ENCODE results near the gene CFTR. TPM values are rescaled to one million over a fixed set of nuclear protein-coding genes. Genes with fewer than 3 reads are reported as not detected.

CFTR gene
- total and polyA plus RNA-seq, 2 of the 4 experiments (the other 2 are of a cell fraction) = 0.18 to 0.21 TPM

DNA sequence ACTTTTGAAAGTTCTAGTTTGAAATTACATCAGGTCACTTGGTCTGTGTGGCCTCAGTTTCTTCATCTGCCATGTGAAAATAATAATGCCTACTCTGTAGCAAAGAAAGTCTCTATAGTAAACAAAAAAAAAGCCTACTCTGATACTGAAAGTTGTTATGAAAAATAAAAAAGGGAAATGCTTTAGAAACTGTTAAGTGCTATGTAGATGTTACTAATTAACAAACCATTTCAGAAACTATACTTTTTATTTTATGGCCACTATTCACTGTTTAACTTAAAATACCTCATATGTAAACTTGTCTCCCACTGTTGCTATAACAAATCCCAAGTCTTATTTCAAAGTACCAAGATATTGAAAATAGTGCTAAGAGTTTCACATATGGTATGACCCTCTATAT is 50.6 kb downstream of the CFTR start:
- dilution Hi-C loops (cut with HindIII; ENCODE audit: low sequenced_read_pairs, unreplicated experiment) = no loop called here
- Histone ChIP-seq H3K23ac (ENCODE audit: low read depth, low read length) (no peak overlapping the region), H3K4me2 (ENCODE audit: low read depth, low read length) (no peak overlapping the region), H3K27ac (ENCODE audit: insufficient read depth, low read length) (no peak overlapping the region), H3K9ac (ENCODE audit: low read depth, low read length) (no peak overlapping the region), H3K18ac (ENCODE audit: low read depth, low read length) (no peak overlapping the region), H2BK120ac (ENCODE audit: low read depth, low read length) (no peak overlapping the region), H2AK5ac (ENCODE audit: low read depth, low read length) (no peak overlapping the region), H4K8ac (ENCODE audit: low read depth in 2 of 2, low read length in 2 of 2) (no peak overlapping the region), H4K20me1 (ENCODE audit: insufficient read depth, low read length) (no peaks in the 10 kb centered on the region), H2AFZ (replicated peaks; ENCODE audit: low read length, poor library complexity) (no peak overlapping the region), H3K4ac (ENCODE audit: low read depth, low read length) (no peak overlapping the region), H3K9me3 (ENCODE audit: control insufficient read depth, insufficient read depth, low read length) (no peaks in the 10 kb centered on the region), H4K5ac (ENCODE audit: low read depth, low read length) (no peak overlapping the region), H3K36me3 (ENCODE audit: control insufficient read depth, insufficient read depth, low read length) (no peaks in the 10 kb centered on the region), H3K79me1 (ENCODE audit: low read depth in 1 of 2, low read length in 2 of 2) (no peaks in the 10 kb centered on the region), H3K56ac (ENCODE audit: extremely low read depth, insufficient read depth, low read length) (no peak overlapping the region), H3K4me3 (ENCODE audit: insufficient read depth, low read depth, low read length) (no peak overlapping the region), H3K4me1 (ENCODE audit: control insufficient read depth, insufficient read depth, low read length) (peaks cover 5% of the 10 kb centered on the region; the same call in 1 of the 2 replicates), H3K14ac (replicated peaks; ENCODE audit: low read depth, low read length) (no peak overlapping the region), H2BK15ac (ENCODE audit: low read depth, low read length) (no peak overlapping the region), H2AK9ac (replicated peaks; ENCODE audit: low read depth, low read length, poor library complexity) (no peak overlapping the region), H2BK20ac (ENCODE audit: low read depth, low read length) (no peak overlapping the region), H3K9me1 (ENCODE audit: insufficient read depth, low read length) (no peaks in the 10 kb centered on the region), H4K91ac (ENCODE audit: insufficient read depth, low read depth, low read length) (no peak overlapping the region), H3K27me3 (ENCODE audit: control insufficient read depth, insufficient read depth, low read length) (no peaks in the 10 kb centered on the region), H2BK5ac (ENCODE audit: low read depth, low read length, poor library complexity, severe bottlenecking) (no peak overlapping the region)
- CTCF ChIA-PET = interaction anchor here (0.5 kb wide), 1 partner anchor 625 kb away, joined by 5 read pairs; no protein-coding TSS in a partner anchor
- ATAC-seq (ENCODE audit: low read depth) (peak; percentile 27; the same call in 1 of the 2 replicates), DNase-seq (peak; percentile 13)
- TF ChIP-seq SMC3 (IDR thresholded peaks at IDR 0.05; ENCODE audit: low read depth, low read length) (no peak), MXI1 (IDR thresholded peaks at IDR 0.05; ENCODE audit: borderline replicate concordance, low read depth, low read length) (no peak), MAFK (IDR thresholded peaks at IDR 0.05; ENCODE audit: low read depth, low read length) (no peak), MAZ (IDR thresholded peaks at IDR 0.05; ENCODE audit: borderline replicate concordance, low read depth, low read length) (no peak), RAD21 (IDR thresholded peaks at IDR 0.05; ENCODE audit: low read length) (no peak), NFE2L2 (IDR thresholded peaks at IDR 0.05; ENCODE audit: low read depth, low read length) (no peak), BHLHE40 (IDR thresholded peaks at IDR 0.05; ENCODE audit: low read depth, low read length) (no peak), POLR2A (IDR thresholded peaks at IDR 0.05; ENCODE audit: low read depth, low read length) (no peak), CEBPB (IDR thresholded peaks at IDR 0.05; ENCODE audit: low read depth, low read length) (no peak), FOS (IDR thresholded peaks at IDR 0.05; ENCODE audit: low read depth, low read length) (no peak)
- TF ChIP-seq, protein P1, sequence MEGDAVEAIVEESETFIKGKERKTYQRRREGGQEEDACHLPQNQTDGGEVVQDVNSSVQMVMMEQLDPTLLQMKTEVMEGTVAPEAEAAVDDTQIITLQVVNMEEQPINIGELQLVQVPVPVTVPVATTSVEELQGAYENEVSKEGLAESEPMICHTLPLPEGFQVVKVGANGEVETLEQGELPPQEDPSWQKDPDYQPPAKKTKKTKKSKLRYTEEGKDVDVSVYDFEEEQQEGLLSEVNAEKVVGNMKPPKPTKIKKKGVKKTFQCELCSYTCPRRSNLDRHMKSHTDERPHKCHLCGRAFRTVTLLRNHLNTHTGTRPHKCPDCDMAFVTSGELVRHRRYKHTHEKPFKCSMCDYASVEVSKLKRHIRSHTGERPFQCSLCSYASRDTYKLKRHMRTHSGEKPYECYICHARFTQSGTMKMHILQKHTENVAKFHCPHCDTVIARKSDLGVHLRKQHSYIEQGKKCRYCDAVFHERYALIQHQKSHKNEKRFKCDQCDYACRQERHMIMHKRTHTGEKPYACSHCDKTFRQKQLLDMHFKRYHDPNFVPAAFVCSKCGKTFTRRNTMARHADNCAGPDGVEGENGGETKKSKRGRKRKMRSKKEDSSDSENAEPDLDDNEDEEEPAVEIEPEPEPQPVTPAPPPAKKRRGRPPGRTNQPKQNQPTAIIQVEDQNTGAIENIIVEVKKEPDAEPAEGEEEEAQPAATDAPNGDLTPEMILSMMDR (conservative IDR thresholded peaks at IDR 0.05; ENCODE audit: low read depth, low read length) = no peak
- TF ChIP-seq, protein P2, sequence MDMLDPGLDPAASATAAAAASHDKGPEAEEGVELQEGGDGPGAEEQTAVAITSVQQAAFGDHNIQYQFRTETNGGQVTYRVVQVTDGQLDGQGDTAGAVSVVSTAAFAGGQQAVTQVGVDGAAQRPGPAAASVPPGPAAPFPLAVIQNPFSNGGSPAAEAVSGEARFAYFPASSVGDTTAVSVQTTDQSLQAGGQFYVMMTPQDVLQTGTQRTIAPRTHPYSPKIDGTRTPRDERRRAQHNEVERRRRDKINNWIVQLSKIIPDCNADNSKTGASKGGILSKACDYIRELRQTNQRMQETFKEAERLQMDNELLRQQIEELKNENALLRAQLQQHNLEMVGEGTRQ (IDR thresholded peaks at IDR 0.05; ENCODE audit: low read depth, low read length) = no peak
- intact Hi-C loops (cut with micrococcal nuclease) = no loop called here
- no TSS peak for BruUV-seq (replicated peaks)
- in situ Hi-C loops (cut with MboI; ENCODE audit: low sequenced_read_pairs) = no loop called here
- POLR2A ChIA-PET (ENCODE audit: unreplicated experiment) = no interaction called here
